HFF-Myc (cell line): ENCODE results near the gene BRIP1.
A peak's percentile ranks its signal among the peaks of the same experiment; 100 is the strongest.

Experiments
- DNase-seq: peaks from one replicate; pipeline ENCODE4 v3.0.0-alpha.2; 2011; ENCODE audit warnings: low read depth; ENCODE audit errors: extremely low read depth
- H3K4me3 ChIP-seq: replicated peaks from 2 replicates; pipeline ENCODE4 v1.5.1; 2011; ENCODE audit warnings: low read depth, mild to moderate bottlenecking, control low read depth, low read length
- CTCF ChIP-seq: IDR thresholded peaks from 2 replicates; pipeline ENCODE4 v1.5.1; 2012; ENCODE audit warnings: mild to moderate bottlenecking, low read depth, low read length, control low read depth; ENCODE audit errors: missing control alignments

The BRIP1 gene

GRCh38 chr17:61839300-61839786 is 24.0 kb downstream of the BRIP1 start:
- DNase-seq: no peak
- H3K4me3 ChIP-seq: no peak overlapping the region
- TF ChIP-seq CTCF: no peak

- H3K4me3 ChIP-seq: no peak overlapping the region
- TF ChIP-seq CTCF: peak; percentile 79
- peak; percentile 44 for DNase-seq
These were observed 25.9 kb downstream of the BRIP1 start for GRCh38 chr17:61837175-61838051.

GRCh38 chr17:61836266-61837174 is 26.8 kb downstream of the BRIP1 start:
- no peak for DNase-seq
- no peak for TF ChIP-seq CTCF
- H3K4me3 ChIP-seq: no peak overlapping the region

GRCh38 chr17:61835606-61836005 is 27.7 kb downstream of the BRIP1 start:
- DNase-seq: no peak
- H3K4me3 ChIP-seq: no peak overlapping the region
- no peak for TF ChIP-seq CTCF

GRCh38 chr17:61834610-61835009 is 28.7 kb downstream of the BRIP1 start:
- TF ChIP-seq CTCF: no peak
- no peak for DNase-seq

GRCh38 chr17:61833536-61834193 is 29.7 kb downstream of the BRIP1 start:
- TF ChIP-seq CTCF: no peak
- peak; percentile 45 for DNase-seq

More at GRCh38 chr17:61834610-61835009, 28.7 kb downstream of the BRIP1 start:
- H3K4me3 ChIP-seq: no peak overlapping the region

More at GRCh38 chr17:61833536-61834193, 29.7 kb downstream of the BRIP1 start:
- H3K4me3 ChIP-seq: no peak overlapping the region
